Measurements from ENCODE around the gene CTSH. TPM values are rescaled to one million over a fixed set of nuclear protein-coding genes. Genes with fewer than 3 reads are reported as not detected.

CTSH gene
- total and polyA plus RNA-seq, 7 donors = 16.0 to 52.6 (median 29.7) TPM

GRCh38 chr15:78959360-78959759, 14.5 kb upstream of the CTSH start:
- TF ChIP-seq, protein P1, sequence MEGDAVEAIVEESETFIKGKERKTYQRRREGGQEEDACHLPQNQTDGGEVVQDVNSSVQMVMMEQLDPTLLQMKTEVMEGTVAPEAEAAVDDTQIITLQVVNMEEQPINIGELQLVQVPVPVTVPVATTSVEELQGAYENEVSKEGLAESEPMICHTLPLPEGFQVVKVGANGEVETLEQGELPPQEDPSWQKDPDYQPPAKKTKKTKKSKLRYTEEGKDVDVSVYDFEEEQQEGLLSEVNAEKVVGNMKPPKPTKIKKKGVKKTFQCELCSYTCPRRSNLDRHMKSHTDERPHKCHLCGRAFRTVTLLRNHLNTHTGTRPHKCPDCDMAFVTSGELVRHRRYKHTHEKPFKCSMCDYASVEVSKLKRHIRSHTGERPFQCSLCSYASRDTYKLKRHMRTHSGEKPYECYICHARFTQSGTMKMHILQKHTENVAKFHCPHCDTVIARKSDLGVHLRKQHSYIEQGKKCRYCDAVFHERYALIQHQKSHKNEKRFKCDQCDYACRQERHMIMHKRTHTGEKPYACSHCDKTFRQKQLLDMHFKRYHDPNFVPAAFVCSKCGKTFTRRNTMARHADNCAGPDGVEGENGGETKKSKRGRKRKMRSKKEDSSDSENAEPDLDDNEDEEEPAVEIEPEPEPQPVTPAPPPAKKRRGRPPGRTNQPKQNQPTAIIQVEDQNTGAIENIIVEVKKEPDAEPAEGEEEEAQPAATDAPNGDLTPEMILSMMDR (IDR thresholded peaks at IDR 0.05) = no peak
- H3K27me3 ChIP-seq (ENCODE audit: insufficient read depth in 3 of 3, low read length in 2 of 3) = peaks cover 0 to 2% (median 0%) of the 10 kb centered on the region in 3 donors
- DNase-seq (no peak), ATAC-seq (no peak)
- H3K36me3 ChIP-seq (ENCODE audit: insufficient read depth in 1 of 2, low read depth in 1 of 2) = no peaks in the 10 kb centered on the region
- H3K4me3 ChIP-seq = no peak overlapping the region
- no peak overlapping the region for H3K27ac ChIP-seq
- no peaks in the 10 kb centered on the region for H3K9me3 ChIP-seq
- intact Hi-C loops (cut with DNase I) = no loop called here
- no peaks in the 10 kb centered on the region for H3K4me1 ChIP-seq
- 93 to 95% (median 95%) methylated on average over 10 of the region's 10 CpGs for WGBS, 3 donors

DNA sequence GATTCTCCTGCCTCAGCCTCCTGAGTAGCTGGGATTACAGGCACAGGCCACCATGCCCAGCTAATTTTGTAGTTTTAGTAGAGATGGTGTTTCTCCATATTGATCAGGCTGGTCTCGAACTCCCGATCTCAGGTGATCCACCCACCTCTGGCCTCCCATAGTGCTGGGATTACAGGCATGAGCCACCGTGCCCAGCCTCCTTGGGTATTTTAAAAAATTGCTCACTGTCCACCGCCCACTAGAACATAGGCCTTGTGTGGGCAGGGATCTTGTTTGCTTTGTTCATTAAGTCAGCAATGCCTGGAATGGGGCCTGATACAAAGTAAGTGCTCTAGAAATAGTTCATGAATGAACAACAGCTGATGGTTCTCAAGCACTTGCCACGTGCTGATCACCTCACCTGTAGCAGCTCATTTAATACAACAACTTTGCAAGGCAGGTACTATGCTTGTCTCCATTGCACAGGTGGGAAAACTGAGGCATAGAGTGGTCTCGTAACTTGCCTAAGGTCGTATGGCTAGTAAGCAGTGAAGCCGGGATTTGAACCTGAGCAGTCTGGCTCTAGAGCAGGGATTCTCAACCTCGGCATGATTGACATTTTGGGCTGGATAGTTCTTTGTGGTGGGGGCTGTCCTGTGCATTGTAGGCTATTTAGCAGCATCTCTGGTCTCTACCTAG, 12.7 kb upstream of the CTSH start:
- 82 to 89% (median 83%) methylated on average over 9 of the region's 9 CpGs for WGBS, 3 donors
- ATAC-seq (no peak), DNase-seq (no peak)
- H3K27me3 ChIP-seq (ENCODE audit: insufficient read depth in 3 of 3, low read length in 2 of 3) = peaks cover 0 to 2% (median 0%) of the 10 kb centered on the region in 3 donors
- TF ChIP-seq, protein P1 (IDR thresholded peaks at IDR 0.05) = no peak
- H3K36me3 ChIP-seq (ENCODE audit: insufficient read depth in 1 of 2, low read depth in 1 of 2) = no peaks in the 10 kb centered on the region
- intact Hi-C loops (cut with DNase I) = no loop called here
- H3K9me3 ChIP-seq = no peaks in the 10 kb centered on the region
- no peak overlapping the region for H3K4me3 ChIP-seq
- H3K27ac ChIP-seq = no peak overlapping the region
- no peaks in the 10 kb centered on the region for H3K4me1 ChIP-seq

DNA sequence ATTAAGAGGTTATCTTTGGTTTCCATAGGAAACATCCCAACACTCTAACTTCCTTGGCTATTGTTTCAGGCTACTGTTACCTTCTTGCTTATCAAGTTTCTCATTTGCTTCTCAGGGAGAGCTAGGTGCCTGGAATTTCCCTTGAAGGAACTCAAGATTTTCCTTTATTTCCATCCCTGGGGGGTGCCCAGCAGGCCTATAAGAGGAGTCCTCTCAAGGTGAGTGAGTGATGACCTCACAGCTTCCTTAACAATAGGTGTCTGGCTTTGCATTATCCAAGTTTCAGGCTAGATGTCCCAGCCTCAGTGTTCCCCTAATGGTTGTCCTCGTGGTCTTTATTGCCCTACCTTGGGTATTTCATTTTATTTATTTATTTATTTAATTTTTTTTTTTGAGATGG, 12.1 kb upstream of the CTSH start:
- TF ChIP-seq, protein P1 (IDR thresholded peaks at IDR 0.05) = no peak
- intact Hi-C loops (cut with DNase I) = no loop called here

GRCh38 chr15:78955355-78955754, 10.5 kb upstream of the CTSH start:
- Histone ChIP-seq H3K9me3 (no peaks in the 10 kb centered on the region), H3K4me1 (no peaks in the 10 kb centered on the region), H3K27me3 (ENCODE audit: insufficient read depth in 3 of 3, low read length in 2 of 3) (peaks cover 0 to 2% (median 0%) of the 10 kb centered on the region in 3 donors), H3K27ac (no peak overlapping the region), H3K4me3 (no peak overlapping the region), H3K36me3 (ENCODE audit: insufficient read depth in 1 of 2, low read depth in 1 of 2) (no peaks in the 10 kb centered on the region)
- TF ChIP-seq, protein P1 (IDR thresholded peaks at IDR 0.05) = no peak
- 90 to 95% (median 91%) methylated on average over 5 of the region's 5 CpGs for WGBS, 3 donors
- no peak for DNase-seq
- intact Hi-C loops (cut with DNase I) = no loop called here
- ATAC-seq = no peak

More for the DNA sequence above, 12.1 kb upstream of the CTSH start:
- no peaks in the 10 kb centered on the region for H3K36me3 ChIP-seq (ENCODE audit: insufficient read depth in 1 of 2, low read depth in 1 of 2)
- DNase-seq = no peak
- no peak overlapping the region for H3K4me3 ChIP-seq
- H3K9me3 ChIP-seq = no peaks in the 10 kb centered on the region
- whole genome bisulfite sequencing, 3 donors = 72 to 83% (median 80%) methylated on average over 1 of the region's 1 CpG
- ATAC-seq = no peak
- H3K27me3 ChIP-seq (ENCODE audit: insufficient read depth in 3 of 3, low read length in 2 of 3) = peaks cover 0 to 2% (median 0%) of the 10 kb centered on the region in 3 donors
- no peak overlapping the region for H3K27ac ChIP-seq
- no peaks in the 10 kb centered on the region for H3K4me1 ChIP-seq

GRCh38 chr15:78951841-78952238, 7.0 kb upstream of the CTSH start:
- intact Hi-C loops (cut with DNase I) = no loop called here
- peak; percentile 33 to 58 (median 46) for ATAC-seq
- Histone ChIP-seq H3K36me3 (ENCODE audit: insufficient read depth in 1 of 2, low read depth in 1 of 2) (no peaks in the 10 kb centered on the region), H3K4me1 (no peaks in the 10 kb centered on the region), H3K27ac (no peak overlapping the region), H3K4me3 (no peak overlapping the region), H3K9me3 (no peaks in the 10 kb centered on the region), H3K27me3 (ENCODE audit: insufficient read depth in 3 of 3, low read length in 2 of 3) (no peaks in the 10 kb centered on the region)
- TF ChIP-seq, protein P1 (IDR thresholded peaks at IDR 0.05) = no peak
- WGBS, 3 donors = 55 to 73% (median 59%) methylated on average over 4 of the region's 4 CpGs
- no peak for DNase-seq
